Liver (tissue), 3 donors: ENCODE results near the gene GATA3.
"Not testable (repeated sequence)": the region's sequence is repeated elsewhere in the genome, so short reads cannot be mapped to it uniquely, and the experiment has no call there.

Source experiments
- ATF3 ChIP-seq: IDR thresholded peaks from 2 replicates; pipeline ENCODE4 v1.6.1; 2016; ENCODE audit warnings: antibody characterized with exemption
- CTCF ChIP-seq: fragments of 150-350 bp; IDR thresholded peaks from 2 replicates; pipeline ENCODE4 v1.5.1; 2017; ENCODE audit warnings: improper control_type of control experiment, low read depth, low read length; ENCODE audit not compliant: missing input control
- GABPA ChIP-seq, 2 donors: IDR thresholded peaks in 1 of 2; conservative IDR thresholded peaks in 1 of 2; 2 replicates each; pipeline ENCODE4 v1.6.1; 2016; ENCODE audit warnings: antibody characterized with exemption in 2 of 2, mild to moderate bottlenecking in 1 of 2, moderate library complexity in 1 of 2
- JUND ChIP-seq, 2 donors: IDR thresholded peaks; 2 replicates each; pipeline ENCODE4 v1.6.1; 2016; ENCODE audit warnings: antibody characterized with exemption in 2 of 2
- RAD21 ChIP-seq, 2 donors: IDR thresholded peaks; 2 replicates each; pipeline ENCODE4 v1.6.1; 2016; ENCODE audit warnings: antibody characterized with exemption in 2 of 2, mild to moderate bottlenecking in 2 of 2
- REST ChIP-seq: IDR thresholded peaks from 2 replicates; pipeline ENCODE4 v1.6.1; 2016; ENCODE audit warnings: antibody characterized with exemption, mild to moderate bottlenecking
- SP1 ChIP-seq: IDR thresholded peaks from 2 replicates; pipeline ENCODE4 v1.6.1; 2018; ENCODE audit warnings: antibody characterized with exemption, mild to moderate bottlenecking
- TAF1 ChIP-seq: conservative IDR thresholded peaks from 2 replicates; pipeline ENCODE4 v1.6.1; 2016; ENCODE audit warnings: antibody characterized with exemption, mild to moderate bottlenecking
- YY1 ChIP-seq: IDR thresholded peaks from 2 replicates; pipeline ENCODE4 v1.6.1; 2016; ENCODE audit warnings: antibody characterized with exemption, mild to moderate bottlenecking
- donor health status: healthy.
- donor health status: healthy.

- TF ChIP-seq CTCF; RAD21 (IDR thresholded peaks at IDR 0.05); REST; TAF1; SP1; YY1; GABPA (IDR thresholded peaks at IDR 0.05 in 1 of 2, conservative IDR thresholded peaks at IDR 0.05 in 1 of 2); JUND (IDR thresholded peaks at IDR 0.05); ATF3: not testable (repeated sequence)
Observed at GRCh38 chr10:8031211-8031610, 23.3 kb upstream of the GATA3 start.
